ENCODE measurements around the gene ORC3.
"Not testable (repeated sequence)": the region's sequence is repeated elsewhere in the genome, so short reads cannot be mapped to it uniquely, and the experiment has no call there.

ORC3 gene

DNA sequence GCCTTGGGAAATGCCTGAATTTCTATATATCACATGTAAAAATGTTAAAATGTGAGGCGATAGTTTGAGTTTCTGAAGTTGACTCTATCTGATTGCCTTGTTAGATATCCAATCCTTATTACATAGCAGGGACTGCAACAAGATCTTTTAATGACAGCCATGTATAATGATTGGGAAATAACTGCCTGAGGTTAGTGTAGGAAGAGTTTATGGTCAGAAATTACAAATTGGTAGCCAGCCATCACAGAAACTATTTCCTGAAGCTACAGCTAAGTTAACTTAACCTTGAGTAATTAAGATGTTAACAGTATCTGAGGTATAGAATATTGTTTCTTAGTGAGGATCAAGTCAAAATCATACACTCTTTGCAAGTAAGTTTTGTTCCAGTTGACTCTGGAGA lies 71.1 kb downstream of the ORC3 start:
- no peak for DNase-seq (ENCODE audit: low spot score)

DNA sequence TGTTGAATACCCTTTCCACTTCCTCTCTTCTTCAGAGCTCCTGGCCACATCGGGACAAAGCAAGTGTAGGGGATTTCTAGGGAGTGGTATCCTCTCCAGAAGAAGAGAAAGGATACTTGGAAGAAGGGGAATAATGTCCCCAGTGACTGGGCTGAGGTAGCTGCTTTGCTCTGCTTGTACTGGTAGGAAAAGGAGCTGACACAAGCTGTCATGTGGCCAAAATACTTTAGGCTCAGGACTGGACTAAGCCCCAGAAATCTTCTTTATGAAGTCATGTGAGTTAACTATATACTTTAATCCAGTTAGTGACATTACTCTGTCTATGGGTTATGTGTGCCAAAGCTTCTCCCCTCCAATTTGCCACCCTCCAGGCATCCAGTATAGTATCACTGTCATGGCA lies 71.6 kb downstream of the ORC3 start:
- no peak for DNase-seq (ENCODE audit: low spot score)

DNA sequence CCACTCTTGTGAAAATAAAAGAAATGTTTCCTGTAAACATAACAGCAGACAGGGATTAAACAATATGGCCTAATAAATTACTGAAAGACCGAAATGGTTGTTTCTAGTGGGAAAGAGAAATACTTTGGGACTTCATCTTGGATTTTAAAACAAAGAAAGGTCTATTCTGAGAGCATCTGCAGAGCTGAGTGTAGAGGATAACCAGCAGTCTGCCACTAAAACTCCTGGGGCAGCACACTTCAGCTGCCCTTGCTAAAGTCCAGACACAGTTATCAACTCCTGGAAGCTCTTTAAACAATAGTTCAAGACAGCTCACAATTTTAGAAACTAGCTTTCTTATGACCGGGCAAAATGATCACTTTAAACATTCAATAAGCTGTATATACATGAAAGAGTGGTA lies 73.5 kb downstream of the ORC3 start:
- no peak for DNase-seq (ENCODE audit: low spot score)

- no peak for DNase-seq (ENCODE audit: low spot score)
Measured at GRCh38 chr6:87664921-87665485, 75.1 kb downstream of the ORC3 start.

- no peak for DNase-seq (ENCODE audit: low spot score)
Measured at GRCh38 chr6:87667032-87667431, 77.1 kb downstream of the ORC3 start.

DNA sequence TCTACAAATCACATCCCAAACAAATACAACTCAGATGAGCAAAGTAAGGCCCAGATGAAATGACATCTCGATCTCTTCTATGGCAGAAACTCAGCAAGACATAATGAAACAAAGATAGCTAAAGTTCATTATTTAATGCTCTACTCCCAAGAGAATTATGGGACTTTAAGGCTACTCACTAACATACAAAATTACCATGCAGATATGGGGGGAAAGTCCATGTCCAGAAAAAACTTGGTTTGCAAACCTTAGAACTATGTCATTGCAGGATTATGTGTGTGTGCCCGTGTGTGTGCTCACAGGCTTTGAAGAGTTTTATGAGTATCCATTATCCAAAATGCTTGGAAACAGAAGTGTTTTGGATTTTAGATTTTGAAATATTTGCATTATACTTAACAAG lies 78.1 kb downstream of the ORC3 start:
- no peak for DNase-seq (ENCODE audit: low spot score)

DNA sequence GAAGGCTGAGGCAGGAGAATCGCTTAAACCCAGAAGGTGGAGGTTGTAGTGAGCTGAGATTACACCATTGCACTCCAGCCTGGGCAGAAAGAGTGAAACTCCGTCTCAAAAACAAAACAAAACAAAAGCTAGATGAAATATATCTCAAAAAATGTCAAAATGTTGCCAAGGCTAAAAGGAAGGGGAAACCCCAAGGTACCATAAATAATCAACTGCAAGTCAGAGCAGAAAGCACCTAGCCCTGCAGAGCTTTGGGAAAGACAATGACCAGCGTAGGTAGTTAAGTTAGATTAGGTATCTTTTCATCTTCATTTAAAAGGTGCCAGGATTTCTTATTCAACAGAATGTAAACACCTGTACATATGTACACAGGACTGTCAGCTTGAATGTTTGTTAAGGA lies 79.1 kb downstream of the ORC3 start:
- DNase-seq (ENCODE audit: low spot score) = no peak

DNA sequence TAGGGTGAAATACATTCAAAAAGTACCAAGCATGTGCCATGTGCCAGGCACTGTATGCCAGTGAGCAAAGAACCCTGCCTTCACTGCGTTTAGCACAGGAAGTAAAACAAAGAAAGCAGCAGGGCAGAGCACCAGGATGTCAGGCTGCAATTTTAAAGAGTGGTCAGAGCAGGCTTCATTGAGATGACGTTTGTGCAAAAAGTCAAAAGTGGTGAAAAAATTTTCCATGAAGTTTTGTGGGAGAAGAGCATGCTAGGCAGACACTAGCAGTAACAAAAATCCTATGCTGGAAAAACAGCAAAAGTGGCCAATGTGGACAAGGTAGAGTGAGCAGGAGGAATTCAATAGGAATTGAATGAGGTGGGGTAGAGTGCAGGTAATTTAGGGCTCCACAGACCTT lies 80.8 kb downstream of the ORC3 start:
- no peak for DNase-seq (ENCODE audit: low spot score)

GRCh38 chr6:87671555-87672029 lies 81.7 kb downstream of the ORC3 start:
- no peak for DNase-seq (ENCODE audit: low spot score)

DNA sequence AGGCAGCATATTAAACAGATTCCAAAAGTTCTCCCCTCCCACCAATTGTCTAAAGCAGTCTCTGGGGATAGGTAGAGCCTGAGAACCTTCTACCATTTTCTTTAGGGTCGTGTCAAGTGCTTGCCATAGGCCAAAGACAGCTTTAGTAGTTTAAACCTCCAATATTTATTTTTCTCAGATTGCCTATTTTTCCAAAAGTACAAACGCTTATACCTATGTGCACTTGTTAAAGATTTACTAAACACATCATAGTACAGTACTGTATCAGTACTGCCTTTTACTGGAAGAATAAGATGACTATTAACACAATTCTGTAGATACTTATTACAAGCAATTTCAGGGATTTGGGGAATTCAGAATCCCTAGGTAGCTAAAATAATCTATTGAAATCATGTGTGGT lies 82.7 kb downstream of the ORC3 start:
- DNase-seq (ENCODE audit: low spot score) = no peak

- no peak for DNase-seq (ENCODE audit: low spot score)
Measured at GRCh38 chr6:87673237-87673636, 83.3 kb downstream of the ORC3 start.

- DNase-seq (ENCODE audit: low spot score) = no peak
Measured at GRCh38 chr6:87674290-87674689, 84.4 kb downstream of the ORC3 start.

- no peak for DNase-seq (ENCODE audit: low spot score)
Measured at GRCh38 chr6:87675004-87675681, 85.2 kb downstream of the ORC3 start.

DNA sequence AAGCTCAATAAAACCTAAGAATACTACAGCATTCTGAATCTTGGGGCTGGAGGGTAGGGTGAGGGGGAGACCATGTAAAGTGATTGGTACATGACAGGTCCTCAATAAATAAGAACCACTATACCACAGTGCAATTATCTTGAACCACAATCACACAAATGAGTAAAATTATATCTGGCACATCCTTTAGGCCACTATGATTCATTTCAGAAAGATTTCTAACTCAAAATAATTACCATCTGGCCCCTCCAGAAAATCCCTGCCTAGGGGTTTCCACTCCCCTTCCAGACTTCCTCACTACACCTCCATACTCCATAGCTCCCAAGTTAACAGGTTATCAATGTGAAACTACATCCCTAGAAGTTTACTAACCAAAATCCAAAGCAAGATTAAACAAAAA lies 92.4 kb downstream of the ORC3 start:
- no peak for DNase-seq (ENCODE audit: low spot score)

GRCh38 chr6:87683890-87684289 lies 94.0 kb downstream of the ORC3 start:
- DNase-seq (ENCODE audit: low spot score) = no peak

DNA sequence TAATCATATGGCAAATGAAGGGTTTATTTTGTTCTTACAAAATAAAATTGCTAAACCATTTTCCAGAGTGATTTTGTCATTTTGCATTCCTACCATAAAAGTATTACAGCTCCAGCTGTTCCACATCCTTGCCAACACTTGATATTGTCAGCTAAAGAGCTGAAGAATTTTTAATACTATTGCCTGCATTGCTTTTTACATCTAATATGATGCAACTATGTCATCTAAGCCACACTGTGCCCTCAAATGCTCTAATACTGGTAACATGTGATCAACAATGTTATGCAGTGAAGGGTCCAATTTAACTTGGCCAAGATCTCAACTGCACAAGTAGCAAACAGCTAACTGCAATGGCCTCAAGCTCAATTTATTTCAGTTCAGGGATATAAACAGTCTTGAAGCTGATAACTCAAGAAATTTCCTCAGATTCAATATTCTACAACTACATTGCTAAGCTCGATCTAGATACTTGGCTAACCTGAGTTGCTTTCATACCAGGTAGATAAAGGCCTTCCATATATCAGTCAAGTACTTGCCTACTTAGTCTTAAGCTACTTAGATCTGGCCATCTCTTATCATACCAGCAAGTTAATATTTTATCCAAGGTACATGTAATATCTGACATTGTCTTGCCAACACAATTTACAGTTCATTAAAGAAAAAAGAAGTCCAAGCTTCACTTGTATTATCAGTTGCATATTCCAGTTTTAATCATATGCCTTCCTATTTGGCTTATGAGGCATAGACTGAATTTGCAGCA lies 95.1 kb downstream of the ORC3 start:
- DNase-seq (ENCODE audit: low spot score) = no peak

GRCh38 chr6:87686636-87687205 lies 96.8 kb downstream of the ORC3 start:
- DNase-seq (ENCODE audit: low spot score) = not testable (repeated sequence)

GRCh38 chr6:87687296-87687695 lies 97.4 kb downstream of the ORC3 start:
- no peak for DNase-seq (ENCODE audit: low spot score)

DNA sequence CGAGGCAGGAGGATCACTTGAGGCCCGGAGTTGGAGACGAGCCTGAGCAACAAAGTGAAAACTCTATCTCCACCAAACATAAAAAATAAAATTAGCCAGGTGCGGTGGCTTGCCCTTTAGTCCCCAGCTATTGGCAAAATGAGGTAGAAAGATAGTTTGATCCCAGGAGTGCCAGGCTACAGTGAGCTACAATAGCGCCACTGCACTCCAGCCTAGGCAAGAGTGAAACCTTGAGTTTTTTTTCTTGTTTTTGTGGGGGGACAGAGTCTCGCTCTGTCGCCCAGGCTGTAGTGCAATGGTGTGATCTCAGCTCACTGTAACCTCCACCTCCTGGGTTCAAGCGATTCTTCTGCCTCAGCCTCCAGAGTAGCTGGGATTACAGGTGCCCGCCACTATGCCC lies 98.0 kb downstream of the ORC3 start:
- DNase-seq (ENCODE audit: low spot score) = not testable (repeated sequence)

DNA sequence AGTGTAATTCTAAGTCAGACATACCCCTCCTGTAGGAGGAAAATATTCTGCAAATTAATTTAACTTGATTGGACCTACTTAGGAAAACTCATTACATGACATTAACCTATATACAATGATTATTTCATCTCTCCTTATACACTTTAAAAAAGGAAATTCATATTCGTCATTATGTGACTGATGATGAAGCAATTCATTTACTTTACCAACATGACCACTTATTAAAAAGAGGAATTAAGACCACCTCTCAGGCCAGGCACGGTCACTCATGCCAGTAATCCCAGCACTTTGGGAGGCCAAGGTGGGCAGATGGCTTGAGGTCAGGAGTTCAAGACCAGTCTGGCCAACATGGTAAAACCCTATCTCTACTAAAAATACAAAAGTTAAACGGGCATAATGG lies 100.5 kb downstream of the ORC3 start:
- DNase-seq (ENCODE audit: low spot score) = no peak

DNA sequence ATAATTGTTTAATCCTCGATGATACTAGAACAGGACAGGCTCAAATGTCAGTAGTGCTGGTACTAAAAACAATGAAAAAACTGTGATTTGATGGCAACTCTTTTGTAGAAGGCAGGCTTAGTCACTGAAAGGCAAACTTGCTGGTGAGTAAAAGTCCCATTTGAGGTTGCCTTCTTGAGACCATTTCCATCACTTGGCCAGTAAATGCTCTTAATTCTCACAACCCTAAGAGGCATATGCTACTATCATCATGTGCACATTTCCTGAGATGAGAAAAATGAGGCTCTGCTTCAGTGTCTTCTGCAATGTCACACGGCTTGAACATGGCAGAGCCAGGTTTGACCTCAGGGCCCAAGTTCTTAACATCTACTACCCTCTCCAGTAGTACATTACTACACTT lies 102.2 kb downstream of the ORC3 start:
- DNase-seq (ENCODE audit: low spot score) = no peak

- not testable (repeated sequence) for DNase-seq (ENCODE audit: low spot score)
Measured at GRCh38 chr6:87696817-87697216, 106.9 kb downstream of the ORC3 start.
